Measurements from ENCODE around the gene FOXI1. TPM values are rescaled to one million over a fixed set of nuclear protein-coding genes. Genes with fewer than 3 reads are reported as not detected.

The FOXI1 gene
- total RNA-seq, 1 donor from 2014 or later: not detected

DNA sequence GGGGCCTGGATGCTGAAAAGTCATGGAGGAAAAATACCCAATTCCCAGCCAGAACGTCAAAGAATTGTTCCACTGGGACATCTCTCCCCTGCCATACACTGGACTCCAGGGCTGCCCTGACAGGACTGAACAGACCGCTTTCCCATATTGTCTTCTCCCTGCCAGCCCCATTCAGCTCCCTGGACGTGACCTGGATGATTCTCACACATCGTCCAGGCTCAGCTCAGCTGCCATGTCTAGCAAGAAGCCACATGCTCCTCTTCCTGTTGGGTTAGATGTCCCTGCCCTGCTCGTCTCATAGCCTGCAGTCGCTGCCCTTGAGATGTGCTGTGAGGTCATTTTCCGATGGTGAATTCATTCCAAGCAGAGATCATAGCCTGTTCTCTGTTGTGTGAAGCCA, 37.4 kb downstream of the FOXI1 start:
- no peak for DNase-seq (ENCODE audit: low read depth)
- H3K4me3 ChIP-seq (ENCODE audit: low read depth, low read length): no peak overlapping the region
- TF ChIP-seq, protein P1, sequence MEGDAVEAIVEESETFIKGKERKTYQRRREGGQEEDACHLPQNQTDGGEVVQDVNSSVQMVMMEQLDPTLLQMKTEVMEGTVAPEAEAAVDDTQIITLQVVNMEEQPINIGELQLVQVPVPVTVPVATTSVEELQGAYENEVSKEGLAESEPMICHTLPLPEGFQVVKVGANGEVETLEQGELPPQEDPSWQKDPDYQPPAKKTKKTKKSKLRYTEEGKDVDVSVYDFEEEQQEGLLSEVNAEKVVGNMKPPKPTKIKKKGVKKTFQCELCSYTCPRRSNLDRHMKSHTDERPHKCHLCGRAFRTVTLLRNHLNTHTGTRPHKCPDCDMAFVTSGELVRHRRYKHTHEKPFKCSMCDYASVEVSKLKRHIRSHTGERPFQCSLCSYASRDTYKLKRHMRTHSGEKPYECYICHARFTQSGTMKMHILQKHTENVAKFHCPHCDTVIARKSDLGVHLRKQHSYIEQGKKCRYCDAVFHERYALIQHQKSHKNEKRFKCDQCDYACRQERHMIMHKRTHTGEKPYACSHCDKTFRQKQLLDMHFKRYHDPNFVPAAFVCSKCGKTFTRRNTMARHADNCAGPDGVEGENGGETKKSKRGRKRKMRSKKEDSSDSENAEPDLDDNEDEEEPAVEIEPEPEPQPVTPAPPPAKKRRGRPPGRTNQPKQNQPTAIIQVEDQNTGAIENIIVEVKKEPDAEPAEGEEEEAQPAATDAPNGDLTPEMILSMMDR (conservative IDR thresholded peaks at IDR 0.05; ENCODE audit: low read depth, low read length): no peak

GRCh38 chr5:170143710-170144109, 38.0 kb downstream of the FOXI1 start:
- H3K4me3 ChIP-seq (ENCODE audit: low read depth, low read length): no peak overlapping the region
- TF ChIP-seq, protein P1 (conservative IDR thresholded peaks at IDR 0.05; ENCODE audit: low read depth, low read length): no peak
- no peak for DNase-seq (ENCODE audit: low read depth)

GRCh38 chr5:170144286-170145023, 38.8 kb downstream of the FOXI1 start:
- DNase-seq (ENCODE audit: low read depth): no peak
- no peak overlapping the region for H3K4me3 ChIP-seq (ENCODE audit: low read depth, low read length)
- TF ChIP-seq, protein P1 (conservative IDR thresholded peaks at IDR 0.05; ENCODE audit: low read depth, low read length): no peak

GRCh38 chr5:170145462-170145861, 39.8 kb downstream of the FOXI1 start:
- TF ChIP-seq, protein P1 (conservative IDR thresholded peaks at IDR 0.05; ENCODE audit: low read depth, low read length): no peak
- DNase-seq (ENCODE audit: low read depth): no peak
- H3K4me3 ChIP-seq (ENCODE audit: low read depth, low read length): no peak overlapping the region

- DNase-seq (ENCODE audit: low read depth): no peak
- TF ChIP-seq, protein P1 (conservative IDR thresholded peaks at IDR 0.05; ENCODE audit: low read depth, low read length): no peak
- H3K4me3 ChIP-seq (ENCODE audit: low read depth, low read length): no peak overlapping the region
Observed at GRCh38 chr5:170147051-170147752, 41.5 kb downstream of the FOXI1 start.

DNA sequence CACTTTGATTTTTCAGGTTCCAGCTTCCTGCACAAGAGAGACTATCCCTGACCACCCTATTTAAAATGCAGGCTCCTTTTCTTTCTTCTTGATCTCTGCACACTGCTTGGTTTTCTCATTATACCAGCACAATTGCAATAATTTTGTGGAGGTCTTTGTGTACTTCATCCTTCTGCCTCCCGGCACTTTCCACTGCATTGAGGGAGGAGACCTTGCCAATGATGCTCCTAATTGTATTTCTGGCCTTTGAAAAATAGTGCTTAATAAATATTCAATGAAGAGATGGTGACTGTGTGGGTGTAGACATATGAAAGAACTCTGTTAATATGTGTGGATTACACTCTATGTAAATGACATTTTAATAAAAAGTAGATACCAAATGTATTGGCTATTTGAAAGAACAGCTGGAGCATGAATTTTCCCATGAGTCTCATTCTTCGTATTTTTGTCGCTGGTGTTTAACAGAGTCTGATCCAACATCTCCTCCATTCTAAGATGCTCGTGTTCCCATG, 42.1 kb downstream of the FOXI1 start:
- no peak overlapping the region for H3K4me3 ChIP-seq (ENCODE audit: low read depth, low read length)
- no peak for DNase-seq (ENCODE audit: low read depth)
- TF ChIP-seq, protein P1 (conservative IDR thresholded peaks at IDR 0.05; ENCODE audit: low read depth, low read length): no peak
